HG03095 (cell line): ENCODE results near the gene VSTM1.
"Not testable (repeated sequence)": the region's sequence is repeated elsewhere in the genome, so short reads cannot be mapped to it uniquely, and the experiment has no call there.

Source experiments
- ATAC-seq: cut with Tn5 transposase; IDR thresholded peaks from one replicate; pipeline ENCODE4 v1.9.1; 2021; ENCODE audit warnings: moderate library complexity; ENCODE audit not compliant: unreplicated experiment

VSTM1 gene, protein sequence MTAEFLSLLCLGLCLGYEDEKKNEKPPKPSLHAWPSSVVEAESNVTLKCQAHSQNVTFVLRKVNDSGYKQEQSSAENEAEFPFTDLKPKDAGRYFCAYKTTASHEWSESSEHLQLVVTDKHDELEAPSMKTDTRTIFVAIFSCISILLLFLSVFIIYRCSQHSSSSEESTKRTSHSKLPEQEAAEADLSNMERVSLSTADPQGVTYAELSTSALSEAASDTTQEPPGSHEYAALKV

GRCh38 chr19:54063350-54064116 is at the start of gene VSTM1:
Gene VSTM1, minus strand, starts transcription at chr19:54063897. Its CDS starts 120 bp downstream, at chr19:54063777.
- ATAC-seq, result no peak

DNA sequence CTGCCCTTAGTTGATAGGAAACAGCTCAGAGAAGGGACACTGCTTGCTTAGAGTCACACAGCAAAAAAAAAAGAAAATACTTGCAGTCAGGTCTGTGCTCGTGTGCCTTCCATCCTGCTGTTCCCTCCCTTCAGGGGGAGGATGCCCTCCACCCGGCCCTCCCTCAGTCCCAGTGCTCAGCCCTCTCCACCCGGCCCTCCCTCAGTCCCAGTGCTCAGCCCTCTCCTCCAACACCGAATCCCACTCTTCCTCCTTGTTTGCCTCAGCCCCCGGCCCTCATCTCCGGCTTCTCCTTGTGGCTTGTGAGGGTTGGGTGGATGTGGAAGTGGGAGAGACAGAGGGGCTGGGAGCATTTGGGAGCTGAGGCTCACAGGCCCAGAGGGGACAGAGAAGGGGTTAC is 46.0 kb upstream of the VSTM1 start:
- ATAC-seq, result no peak

DNA sequence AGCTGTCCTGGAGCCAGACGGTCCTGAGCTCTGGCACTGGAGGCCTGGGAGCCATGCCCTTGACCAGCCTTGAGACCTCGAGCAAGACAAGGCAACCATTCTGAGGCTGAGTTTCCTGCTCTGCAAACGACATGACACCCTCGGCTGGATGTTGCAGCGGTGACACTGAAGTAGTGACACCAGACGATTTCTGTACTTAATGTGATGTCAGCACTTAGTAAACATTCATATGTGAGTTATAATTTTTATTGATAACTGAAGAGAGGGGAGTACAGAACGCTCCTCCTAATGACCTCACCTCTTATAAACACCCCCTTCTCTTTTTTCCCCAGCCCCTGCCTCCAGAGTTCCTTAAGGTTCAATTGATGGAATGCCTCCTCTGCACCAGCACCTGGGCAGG is 44.8 kb upstream of the VSTM1 start:
- no peak for ATAC-seq

- no peak for ATAC-seq
Measured at GRCh38 chr19:54107876-54108490, 44.3 kb upstream of the VSTM1 start.

DNA sequence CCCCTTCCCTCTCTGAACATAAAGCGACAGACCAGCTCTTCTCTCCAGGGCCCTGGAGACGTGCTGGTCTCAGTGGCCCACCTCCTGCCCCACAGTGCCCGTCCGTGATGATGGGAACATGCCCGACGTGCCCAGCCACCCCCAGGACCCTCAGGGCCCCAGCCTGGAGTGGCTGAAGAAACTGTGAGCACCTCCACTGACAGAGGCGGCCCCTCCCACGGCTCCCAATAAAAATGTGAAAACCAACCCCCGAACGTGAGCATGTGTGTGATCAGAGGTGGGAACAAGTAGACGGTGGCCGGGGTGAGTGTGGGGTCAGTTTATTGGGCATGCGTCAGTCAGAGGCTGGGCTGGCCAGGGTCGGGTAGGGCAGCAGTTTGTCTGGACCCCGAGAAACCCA is 43.0 kb upstream of the VSTM1 start:
- ATAC-seq, result no peak

DNA sequence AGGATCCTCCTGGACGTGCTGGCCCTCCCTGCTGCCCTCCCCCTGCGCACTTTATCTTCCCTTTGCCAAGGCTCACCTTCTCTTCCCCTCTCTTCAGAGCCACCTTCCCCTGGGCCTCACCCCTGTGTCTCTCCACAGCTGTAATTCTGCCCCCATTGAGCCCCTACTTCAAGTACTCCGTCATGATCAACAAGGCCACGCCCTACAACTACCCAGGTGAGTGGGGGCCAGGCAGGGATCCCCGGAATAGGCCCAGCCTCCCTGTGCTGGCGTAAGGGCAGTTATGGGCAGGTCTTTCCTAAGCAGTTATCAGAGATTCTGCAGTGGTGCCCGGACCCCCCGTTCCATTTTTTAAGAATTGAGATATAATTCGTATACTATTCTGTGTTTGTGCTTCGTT is 42.1 kb upstream of the VSTM1 start:
- ATAC-seq, result no peak

DNA sequence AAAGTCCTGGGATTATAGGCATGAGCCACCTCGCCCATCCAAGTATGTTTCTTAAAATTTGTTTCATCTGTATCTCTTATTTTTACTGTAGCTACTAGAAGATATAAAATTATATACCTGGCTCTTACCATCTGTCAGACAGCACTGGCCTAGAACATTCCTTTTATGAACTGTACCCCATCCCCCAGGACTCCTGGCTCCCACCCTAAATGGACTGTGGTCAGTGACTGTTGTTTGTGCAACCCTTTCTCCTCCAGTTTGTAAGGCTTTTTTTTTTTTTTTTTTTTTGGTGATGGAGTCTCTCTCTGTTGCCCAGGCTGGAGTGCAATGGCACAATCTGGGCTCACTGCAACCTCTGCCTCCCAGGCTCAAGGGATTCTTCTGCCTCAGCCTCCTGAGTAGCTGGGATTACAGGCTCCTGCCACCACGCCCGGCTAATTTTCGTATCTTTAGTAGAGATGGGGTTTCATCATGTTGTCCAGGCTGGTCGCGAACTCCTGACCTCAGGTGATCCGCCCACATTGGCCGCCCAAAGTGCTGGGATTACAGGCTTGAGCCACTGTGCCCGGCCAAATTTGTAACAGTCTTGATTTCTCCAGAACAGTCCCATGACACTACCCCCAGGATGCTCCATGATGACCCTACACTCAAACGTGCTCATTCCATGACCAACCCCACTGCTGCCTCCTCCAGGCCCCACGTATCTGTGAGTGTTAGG is 41.5 kb upstream of the VSTM1 start:
- no peak for ATAC-seq

DNA sequence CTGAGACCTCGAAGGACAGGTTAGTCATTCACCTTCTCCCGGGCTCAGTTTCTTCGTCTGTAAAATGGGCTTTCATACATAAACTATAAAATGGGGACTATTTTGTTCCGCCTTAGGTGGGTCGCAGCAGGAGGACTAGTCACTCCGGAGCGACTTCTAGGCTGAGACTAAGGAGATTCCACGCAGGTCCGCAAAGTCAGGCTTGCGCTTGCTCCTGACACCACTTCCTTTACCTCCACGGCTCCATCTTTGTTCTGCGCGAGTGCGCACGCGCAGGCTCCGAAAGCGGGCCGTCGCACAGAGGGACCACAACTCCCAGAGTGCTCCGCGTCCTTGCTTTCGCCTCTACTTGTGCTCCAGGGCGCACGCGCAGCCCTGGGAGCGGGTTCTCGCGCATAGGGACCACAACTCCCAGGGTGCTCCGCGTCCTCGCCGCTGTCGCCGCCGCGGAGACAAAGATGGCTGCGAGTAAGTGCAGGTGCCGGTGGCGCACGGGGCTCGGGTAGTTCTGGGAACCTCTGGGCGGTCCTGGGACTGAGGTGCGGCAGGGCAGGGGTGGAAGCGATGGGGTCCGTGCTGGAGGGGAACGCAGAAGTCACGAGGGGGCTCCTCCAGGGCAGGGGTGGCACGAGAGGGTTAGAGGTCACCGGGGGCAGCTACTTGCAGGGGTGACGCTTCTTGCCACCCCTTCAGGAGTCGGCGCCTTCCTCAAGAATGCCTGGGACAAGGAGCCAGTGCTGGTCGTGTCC is 38.9 kb upstream of the VSTM1 start, which contains the start of gene NDUFA3:
Gene NDUFA3, plus strand, starts transcription at position 435 of the 749 bp plus-strand sequence. Its CDS starts 24 bp downstream, at position 459.
- peak; percentile 80 for ATAC-seq

DNA sequence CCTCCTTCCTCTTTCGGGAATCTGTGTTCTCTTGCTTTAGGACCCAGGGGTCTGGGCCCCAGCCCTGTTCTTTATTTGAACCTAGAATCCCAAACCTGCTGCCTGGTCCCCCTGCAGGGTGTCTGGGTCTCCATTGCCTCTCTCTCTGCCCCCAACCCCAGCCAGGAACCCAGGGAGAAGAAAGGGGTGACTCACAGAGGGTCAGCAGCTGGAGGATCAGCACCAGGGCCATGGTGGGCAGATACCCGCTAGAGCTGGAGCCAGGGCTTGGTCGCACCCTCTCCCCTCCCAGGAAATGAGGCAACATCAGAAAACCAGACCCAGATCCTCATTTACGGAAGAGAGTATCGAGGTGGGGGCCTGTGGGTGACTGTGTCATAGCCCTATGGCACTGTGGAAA is 36.9 kb upstream of the VSTM1 start, which contains the start of gene OSCAR:
Gene OSCAR, minus strand, starts transcription at position 243 of the 400 bp plus-strand sequence. Its CDS starts 11 bp downstream, at position 232.
- ATAC-seq, result no peak

- not testable (repeated sequence) for ATAC-seq
Measured at GRCh38 chr19:54099903-54100255, 36.2 kb upstream of the VSTM1 start.

DNA sequence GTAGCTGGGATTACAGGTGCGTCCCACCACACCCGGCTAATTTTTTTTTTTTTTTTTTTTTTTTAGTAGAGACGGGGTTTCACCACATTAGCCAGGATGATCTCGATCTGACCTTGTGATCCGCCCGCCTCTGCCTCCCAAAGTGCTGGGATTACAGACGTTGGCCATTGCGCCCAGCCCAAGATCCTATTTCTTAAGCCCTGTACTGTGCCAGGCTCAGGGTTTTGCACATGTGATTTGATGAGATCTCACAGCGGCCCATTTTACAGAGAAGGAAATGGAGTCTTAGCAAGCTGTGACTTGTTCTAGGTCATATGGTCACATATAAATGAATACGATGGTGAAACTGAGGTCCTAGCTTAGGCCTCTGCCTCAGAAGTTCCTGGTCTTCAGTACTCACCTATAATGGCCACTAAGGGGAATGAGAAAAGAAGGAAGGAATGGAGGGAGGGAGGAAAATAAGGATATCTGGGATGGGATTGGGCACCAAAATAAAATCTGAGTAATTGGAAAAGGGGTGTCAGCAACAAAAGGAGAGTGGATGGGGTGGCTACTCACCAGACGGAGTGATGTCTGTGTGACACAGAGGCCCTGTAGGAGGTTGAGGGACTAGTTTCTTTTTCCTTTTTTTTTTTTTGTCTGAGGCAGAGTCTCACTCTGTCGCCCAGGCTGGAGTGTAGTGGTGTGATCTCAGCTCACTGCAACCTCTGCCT is 35.6 kb upstream of the VSTM1 start:
- ATAC-seq, result no peak

DNA sequence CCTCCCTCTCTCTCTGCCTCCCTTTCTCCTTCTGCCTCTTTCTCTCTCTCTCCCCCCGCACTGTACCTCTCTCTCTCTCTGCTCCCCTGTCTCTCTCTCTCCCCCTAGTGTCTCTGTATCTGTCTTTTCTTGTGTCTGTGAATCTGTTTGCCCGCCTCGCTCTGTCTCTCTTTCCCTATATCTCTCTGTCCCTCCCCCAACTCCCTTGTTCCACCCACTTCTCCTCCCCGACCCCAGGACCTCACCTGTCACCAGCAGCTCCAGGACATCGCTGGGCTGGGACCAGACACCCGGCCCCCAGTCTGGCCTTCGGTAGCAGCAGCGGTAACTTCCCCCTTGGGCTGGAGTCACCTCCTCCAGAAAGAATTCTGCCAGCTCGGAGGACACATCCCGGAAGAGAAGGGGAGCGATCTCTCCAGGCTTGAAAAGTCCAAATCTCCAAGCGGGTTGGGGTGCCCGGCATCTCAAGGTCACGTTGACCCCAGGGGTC is 33.0 kb upstream of the VSTM1 start:
- no peak for ATAC-seq

DNA sequence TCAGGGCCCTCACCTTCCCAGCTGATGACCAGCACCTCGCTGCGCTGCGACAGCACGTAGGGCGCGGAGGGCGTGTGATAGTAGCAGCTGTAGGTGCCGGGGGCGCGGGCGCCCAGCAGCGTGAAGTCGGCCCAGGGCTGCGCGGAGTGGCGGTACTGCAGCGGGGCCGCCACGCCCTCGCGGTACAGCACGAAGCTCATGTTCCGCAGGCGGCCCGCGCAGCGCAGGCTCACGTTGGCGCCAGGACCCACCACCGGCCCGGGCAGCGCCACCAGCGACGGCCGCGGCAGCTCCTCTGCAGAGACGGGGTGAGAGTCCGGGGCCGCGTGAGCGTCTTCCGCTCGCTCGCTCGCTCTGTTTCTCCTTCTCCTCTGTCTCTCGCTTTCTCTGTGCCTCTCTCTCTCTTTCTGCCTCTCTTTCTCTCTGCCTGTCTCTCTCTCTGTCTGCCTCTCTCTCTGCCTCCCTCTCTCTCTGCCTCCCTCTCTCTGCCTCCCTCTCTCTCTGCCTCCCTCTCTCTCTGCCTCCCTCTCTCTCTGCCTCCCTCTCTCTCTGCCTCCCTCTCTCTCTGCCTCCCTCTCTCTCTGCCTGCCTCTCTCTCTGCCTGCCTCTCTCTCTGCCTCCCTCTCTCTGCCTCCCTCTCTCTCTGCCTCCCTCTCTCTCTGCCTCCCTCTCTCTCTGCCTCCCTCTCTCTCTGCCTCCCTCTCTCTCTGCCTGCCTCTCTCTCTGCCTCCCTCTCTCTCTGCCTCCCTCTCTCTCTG is 32.3 kb upstream of the VSTM1 start:
- not testable (repeated sequence) for ATAC-seq

- ATAC-seq, result no peak
Measured at GRCh38 chr19:54095136-54095858, 31.6 kb upstream of the VSTM1 start.

DNA sequence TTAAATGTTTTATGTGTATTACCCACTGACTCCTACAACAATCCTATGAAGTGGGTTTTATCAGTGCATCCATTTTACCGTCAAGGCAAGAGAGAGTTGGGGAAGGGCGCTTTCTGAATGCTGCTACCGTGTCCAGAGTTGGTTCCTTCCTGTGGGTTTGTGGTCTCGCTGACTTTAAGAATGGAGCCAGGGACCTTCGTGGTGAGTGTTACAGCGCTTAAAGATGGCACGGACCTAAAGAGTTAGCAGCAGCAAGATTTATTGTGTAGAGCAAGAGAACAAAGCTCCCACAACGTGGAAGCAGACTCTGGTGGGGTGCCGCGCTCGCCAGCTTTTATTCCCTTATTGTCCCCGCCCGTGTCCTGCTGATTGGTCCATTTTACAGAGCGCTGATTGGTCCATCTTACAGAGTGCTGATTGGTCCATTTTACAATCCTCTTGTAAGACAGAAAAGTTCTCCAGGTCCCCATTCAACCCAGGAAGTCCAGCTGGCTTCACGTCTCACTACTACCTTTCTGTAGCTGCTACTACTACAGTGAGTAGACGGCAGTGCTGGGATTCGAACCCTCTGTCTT is 30.8 kb upstream of the VSTM1 start:
- ATAC-seq, result no peak

- no peak for ATAC-seq
Measured at GRCh38 chr19:54084410-54084809, 20.7 kb upstream of the VSTM1 start.

DNA sequence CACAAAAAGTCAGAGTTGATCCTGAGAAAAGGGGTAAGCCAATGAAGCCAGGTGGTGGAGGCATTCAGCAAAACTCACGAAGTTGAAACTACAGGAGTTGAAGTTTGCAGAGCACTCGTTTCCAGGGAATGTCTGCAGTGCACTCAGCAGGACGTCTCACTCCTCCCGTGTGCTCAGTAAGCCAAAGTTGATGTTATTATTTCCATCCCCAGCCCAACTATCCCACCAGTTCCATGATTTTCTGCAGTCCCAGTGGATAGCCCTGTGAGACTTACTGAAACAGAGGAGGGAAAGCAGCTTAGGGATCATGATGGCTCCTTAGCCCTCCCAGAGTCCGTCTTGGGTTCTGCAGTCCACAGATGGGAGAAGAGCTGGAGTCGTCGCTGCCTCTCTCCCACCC is 17.3 kb upstream of the VSTM1 start, which contains the start of gene TARM1:
Gene TARM1, minus strand, starts transcription at position 334 of the 400 bp plus-strand sequence. Its CDS starts 25 bp downstream, at position 309.
- ATAC-seq, result no peak

GRCh38 chr19:54077334-54077733 is 13.6 kb upstream of the VSTM1 start:
- no peak for ATAC-seq
